HEK293 (cell line): ENCODE data around the gene TUBGCP6.

Source experiments
- CTCF ChIA-PET: fragments of 350-600 bp; formaldehyde crosslinking; extraction: SDS; loops from one replicate; lab custom pipeline; 2021; ENCODE audit warnings: antibody characterized with exemption; lab: Yijun Ruan, JAX
- POLR2A ChIA-PET: fragments of 300-600 bp; formaldehyde crosslinking; extraction: SDS; loops from one replicate; lab custom pipeline; 2020; ENCODE audit warnings: antibody characterized with exemption, inconsistent platforms; lab: Yijun Ruan, JAX
- H3K27ac ChIP-seq: fragments of 200-500 bp; sonication (Bioruptor generic); 2 replicates; pipeline ENCODE4 v1.5.1; 2014; ENCODE audit warnings: low read depth, low read length, control low read depth, inconsistent platforms; ENCODE audit errors: extremely low read depth
- H3K36me3 ChIP-seq, 2 experiments: fragments of 200-500 bp in 1 of 2; sonication (Bioruptor generic) in 1 of 2; 1 replicate in 1 of 2; 2 replicates in 1 of 2; pipeline ENCODE4 v1.5.1; 2014 to 2017; ENCODE audit warnings: inconsistent platforms in 2 of 2, low read length in 2 of 2; ENCODE audit not compliant: control insufficient read depth in 2 of 2, insufficient read depth in 1 of 2
- H3K4me1 ChIP-seq: fragments of 200-500 bp; sonication (Bioruptor generic); 2 replicates; pipeline ENCODE4 v1.5.1; 2014; ENCODE audit warnings: mild to moderate bottlenecking, low read length, inconsistent platforms; ENCODE audit not compliant: control insufficient read depth, insufficient read depth
- H3K4me3 ChIP-seq: 2 replicates; pipeline ENCODE4 v1.5.1; 2011; ENCODE audit warnings: low read depth, mild to moderate bottlenecking, control low read depth, low read length, moderate library complexity
- H3K9me3 ChIP-seq: fragments of 200-500 bp; sonication (Bioruptor generic); 2 replicates; pipeline ENCODE4 v1.5.1; 2014; ENCODE audit warnings: low read depth, low read length, inconsistent platforms; ENCODE audit not compliant: control insufficient read depth, insufficient read depth
- FEZF1 ChIP-seq: fragments of 450-650 bp; formaldehyde crosslinking; IDR thresholded peaks from 2 replicates; pipeline ENCODE4 v1.5.1; 2016; ENCODE audit warnings: missing biosample characterization, missing genetic modification characterization
- GLI2 ChIP-seq: fragments of 450-650 bp; formaldehyde crosslinking; IDR thresholded peaks from 2 replicates; pipeline ENCODE4; 2017; ENCODE audit warnings: missing biosample characterization, missing genetic modification characterization, low read depth, borderline replicate concordance
- GLIS1 ChIP-seq: fragments of 450-650 bp; formaldehyde crosslinking; IDR thresholded peaks from 2 replicates; pipeline ENCODE4 v1.5.1; 2016; ENCODE audit warnings: missing biosample characterization, missing genetic modification characterization
- GLIS2 ChIP-seq: fragments of 450-650 bp; formaldehyde crosslinking; IDR thresholded peaks from 2 replicates; pipeline ENCODE4 v1.5.1; 2016; ENCODE audit warnings: missing biosample characterization, missing genetic modification characterization
- SP2 ChIP-seq: fragments of 450-650 bp; formaldehyde crosslinking; IDR thresholded peaks from 2 replicates; pipeline ENCODE4 v1.5.1; 2016; ENCODE audit warnings: missing biosample characterization, missing genetic modification characterization
- TRIM28 ChIP-seq: IDR thresholded peaks from 2 replicates; pipeline ENCODE4 v1.6.1; 2011; ENCODE audit warnings: low read length, control low read depth, borderline replicate concordance
- ZBTB8A ChIP-seq: fragments of 450-650 bp; formaldehyde crosslinking; IDR thresholded peaks from 2 replicates; pipeline ENCODE4 v1.5.1; 2016; ENCODE audit warnings: missing biosample characterization, missing genetic modification characterization
- ZFP3 ChIP-seq: fragments of 450-650 bp; formaldehyde crosslinking; IDR thresholded peaks from 2 replicates; pipeline ENCODE4 v1.5.1; 2016; ENCODE audit warnings: low read depth, missing biosample characterization, missing genetic modification characterization
- ZIC2 ChIP-seq: fragments of 450-650 bp; formaldehyde crosslinking; IDR thresholded peaks from 2 replicates; pipeline ENCODE4 v1.5.1; 2016; ENCODE audit warnings: missing biosample characterization, missing genetic modification characterization
- ZNF223 ChIP-seq: fragments of 450-650 bp; formaldehyde crosslinking; IDR thresholded peaks from 2 replicates; pipeline ENCODE4 v1.5.1; 2016; ENCODE audit warnings: missing biosample characterization, missing genetic modification characterization
- ZNF529 ChIP-seq: fragments of 450-650 bp; formaldehyde crosslinking; IDR thresholded peaks from 2 replicates; pipeline ENCODE4 v1.5.1; 2017; ENCODE audit warnings: missing genetic modification characterization, missing biosample characterization; ENCODE audit not compliant: insufficient replicate concordance
- ZNF544 ChIP-seq: fragments of 450-650 bp; formaldehyde crosslinking; IDR thresholded peaks from 2 replicates; pipeline ENCODE4 v1.5.0; 2017; ENCODE audit warnings: missing biosample characterization, missing genetic modification characterization
- ZNF747 ChIP-seq: fragments of 450-650 bp; formaldehyde crosslinking; IDR thresholded peaks from 2 replicates; pipeline ENCODE4 v1.5.1; 2016; ENCODE audit warnings: missing biosample characterization, missing genetic modification characterization
- ZSCAN30 ChIP-seq: fragments of 450-650 bp; IDR thresholded peaks from 2 replicates; pipeline ENCODE4 v1.5.1; 2018; ENCODE audit warnings: missing biosample characterization, mild to moderate bottlenecking, missing genetic modification characterization, moderate library complexity
- TF ChIP-seq, protein P1 (sequence below): fragments of 450-650 bp; formaldehyde crosslinking; IDR thresholded peaks from 2 replicates; pipeline ENCODE4 v1.5.1; 2016; ENCODE audit warnings: missing biosample characterization, missing genetic modification characterization
- TF ChIP-seq, protein P2 (sequence below): fragments of 450-650 bp; formaldehyde crosslinking; IDR thresholded peaks from 2 replicates; pipeline ENCODE4 v1.5.1; 2016; ENCODE audit warnings: missing biosample characterization, missing genetic modification characterization
- TF ChIP-seq, protein P3 (sequence below): fragments of 450-650 bp; formaldehyde crosslinking; IDR thresholded peaks from 2 replicates; pipeline ENCODE4 v1.5.1; 2016; ENCODE audit warnings: missing biosample characterization, missing genetic modification characterization
- TF ChIP-seq, protein P4 (sequence below): fragments of 450-650 bp; formaldehyde crosslinking; IDR thresholded peaks from 2 replicates; pipeline ENCODE4 v1.5.1; 2016; ENCODE audit warnings: missing biosample characterization, missing genetic modification characterization
- TF ChIP-seq, protein P5 (sequence below): fragments of 450-650 bp; formaldehyde crosslinking; IDR thresholded peaks from 2 replicates; pipeline ENCODE4 v1.5.0; 2017; ENCODE audit warnings: missing biosample characterization, missing genetic modification characterization, borderline replicate concordance
- TF ChIP-seq, protein P6 (sequence below): fragments of 450-650 bp; formaldehyde crosslinking; IDR thresholded peaks from 2 replicates; pipeline ENCODE4 v1.5.1; 2017; ENCODE audit warnings: missing biosample characterization, missing genetic modification characterization

The TUBGCP6 gene

DNA sequence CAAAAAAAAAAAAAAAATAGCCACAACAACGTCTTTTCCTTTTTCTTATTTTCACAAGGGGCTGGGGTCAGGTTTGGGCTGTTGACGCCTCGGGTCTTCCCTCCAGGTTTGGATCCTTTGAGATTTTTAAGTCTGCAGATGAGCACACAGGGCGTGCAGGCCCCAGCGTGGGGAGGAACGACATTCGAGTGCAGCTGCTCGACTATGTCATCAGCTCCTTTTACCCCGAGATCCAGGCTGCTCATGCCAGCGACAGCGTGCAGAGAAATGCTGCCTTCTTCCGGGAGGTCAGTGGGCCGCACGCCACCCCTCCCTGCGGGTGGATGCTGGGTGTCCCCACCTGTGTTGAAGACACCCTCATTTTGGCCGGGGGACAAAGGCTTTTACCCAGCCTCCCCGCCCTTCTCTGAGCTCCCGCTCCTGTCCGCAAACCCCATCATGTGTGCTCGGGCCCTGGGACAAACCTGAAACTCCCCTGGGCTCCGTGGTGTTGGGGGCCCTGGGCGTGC lies 36.3 kb downstream of the TUBGCP6 start (continued):
- TF ChIP-seq, protein P1, sequence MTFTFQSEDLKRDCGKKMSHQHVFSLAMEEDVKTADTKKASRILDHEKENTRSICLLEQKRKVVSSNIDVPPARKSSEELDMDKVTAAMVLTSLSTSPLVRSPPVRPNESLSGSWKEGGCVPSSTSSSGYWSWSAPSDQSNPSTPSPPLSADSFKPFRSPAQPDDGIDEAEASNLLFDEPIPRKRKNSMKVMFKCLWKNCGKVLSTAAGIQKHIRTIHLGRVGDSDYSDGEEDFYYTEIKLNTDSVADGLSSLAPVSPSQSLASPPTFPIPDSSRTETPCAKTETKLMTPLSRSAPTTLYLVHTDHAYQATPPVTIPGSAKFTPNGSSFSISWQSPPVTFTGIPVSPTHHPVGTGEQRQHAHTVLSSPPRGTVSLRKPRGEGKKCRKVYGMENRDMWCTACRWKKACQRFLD (tag by site-specific recombination), result no peak
- no peak for TF ChIP-seq ZFP3 (tag by site-specific recombination)

DNA sequence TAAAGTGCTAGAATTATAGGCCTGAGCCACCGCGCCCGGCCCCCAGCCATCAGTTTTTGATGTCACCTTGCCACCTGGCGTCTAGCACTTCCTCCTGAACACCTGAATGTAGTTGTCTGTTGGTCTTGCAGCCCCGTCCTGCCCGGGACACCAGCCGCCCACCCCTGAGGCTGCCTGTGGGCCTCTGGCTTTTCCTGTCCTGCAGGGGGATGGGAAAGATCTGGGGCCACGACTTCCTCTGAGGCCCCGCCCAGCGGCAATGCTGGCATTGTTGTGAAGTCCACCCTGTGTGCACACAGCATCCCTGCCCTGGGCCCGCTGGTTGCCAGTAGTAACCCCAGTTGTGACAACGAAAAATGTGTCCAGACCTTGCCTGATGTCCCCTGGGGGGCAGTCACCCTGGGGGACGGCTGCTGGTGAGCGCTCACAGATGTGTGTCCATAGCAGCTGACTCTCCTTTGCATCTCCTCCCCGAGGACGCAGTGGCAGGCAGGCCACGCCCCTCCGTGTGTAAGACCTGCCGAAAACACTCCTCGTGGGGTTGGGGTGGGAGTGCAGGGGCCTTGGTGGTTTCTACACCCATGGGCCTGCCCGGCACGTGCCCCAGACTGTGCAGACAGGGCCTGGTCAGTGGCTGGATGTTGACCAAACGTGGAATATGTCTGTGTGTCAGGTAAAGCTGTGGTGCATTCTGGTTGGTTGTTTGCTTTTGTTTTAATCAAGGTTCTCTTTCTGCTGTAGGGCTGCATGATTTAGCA lies 37.3 kb downstream of the TUBGCP6 start:
- no peaks in the 10 kb centered on the region for H3K4me1 ChIP-seq
- POLR2A ChIA-PET, result interaction anchor here (0.7 to 1.0 kb wide), 2 partner anchors 59 to 351 kb away, joined by 4 read pairs; no protein-coding TSS in a partner anchor
- CTCF ChIA-PET, result interaction anchor here (0.7 to 2.8 kb wide), 8 partner anchors 17 to 193 kb away, joined by 3 to 13 read pairs (median 4); no protein-coding TSS in a partner anchor
- H3K36me3 ChIP-seq, result peaks cover 23 to 87% of the 10 kb centered on the region in 2 experiments
- H3K27ac ChIP-seq, result no peak overlapping the region
- no peaks in the 10 kb centered on the region for H3K9me3 ChIP-seq
- H3K4me3 ChIP-seq, result no peak overlapping the region
- TF ChIP-seq, protein P2, sequence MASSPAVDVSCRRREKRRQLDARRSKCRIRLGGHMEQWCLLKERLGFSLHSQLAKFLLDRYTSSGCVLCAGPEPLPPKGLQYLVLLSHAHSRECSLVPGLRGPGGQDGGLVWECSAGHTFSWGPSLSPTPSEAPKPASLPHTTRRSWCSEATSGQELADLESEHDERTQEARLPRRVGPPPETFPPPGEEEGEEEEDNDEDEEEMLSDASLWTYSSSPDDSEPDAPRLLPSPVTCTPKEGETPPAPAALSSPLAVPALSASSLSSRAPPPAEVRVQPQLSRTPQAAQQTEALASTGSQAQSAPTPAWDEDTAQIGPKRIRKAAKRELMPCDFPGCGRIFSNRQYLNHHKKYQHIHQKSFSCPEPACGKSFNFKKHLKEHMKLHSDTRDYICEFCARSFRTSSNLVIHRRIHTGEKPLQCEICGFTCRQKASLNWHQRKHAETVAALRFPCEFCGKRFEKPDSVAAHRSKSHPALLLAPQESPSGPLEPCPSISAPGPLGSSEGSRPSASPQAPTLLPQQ, result no peak
- TF ChIP-seq GLIS2 (tag by site-specific recombination) (peak; percentile 23; the same call in 1 of the 2 replicates), ZNF529 (tag by site-specific recombination) (no peak), ZNF223 (tag by site-specific recombination) (no peak), TRIM28 (no peak), ZNF747 (tag by site-specific recombination) (no peak), ZNF544 (tag by site-specific recombination) (no peak), ZIC2 (tag by site-specific recombination) (peak; percentile 64; the same call in 1 of the 2 replicates), GLIS1 (tag by site-specific recombination) (peak; percentile 44)
- TF ChIP-seq, protein P3, sequence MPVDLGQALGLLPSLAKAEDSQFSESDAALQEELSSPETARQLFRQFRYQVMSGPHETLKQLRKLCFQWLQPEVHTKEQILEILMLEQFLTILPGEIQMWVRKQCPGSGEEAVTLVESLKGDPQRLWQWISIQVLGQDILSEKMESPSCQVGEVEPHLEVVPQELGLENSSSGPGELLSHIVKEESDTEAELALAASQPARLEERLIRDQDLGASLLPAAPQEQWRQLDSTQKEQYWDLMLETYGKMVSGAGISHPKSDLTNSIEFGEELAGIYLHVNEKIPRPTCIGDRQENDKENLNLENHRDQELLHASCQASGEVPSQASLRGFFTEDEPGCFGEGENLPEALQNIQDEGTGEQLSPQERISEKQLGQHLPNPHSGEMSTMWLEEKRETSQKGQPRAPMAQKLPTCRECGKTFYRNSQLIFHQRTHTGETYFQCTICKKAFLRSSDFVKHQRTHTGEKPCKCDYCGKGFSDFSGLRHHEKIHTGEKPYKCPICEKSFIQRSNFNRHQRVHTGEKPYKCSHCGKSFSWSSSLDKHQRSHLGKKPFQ, result no peak

DNA sequence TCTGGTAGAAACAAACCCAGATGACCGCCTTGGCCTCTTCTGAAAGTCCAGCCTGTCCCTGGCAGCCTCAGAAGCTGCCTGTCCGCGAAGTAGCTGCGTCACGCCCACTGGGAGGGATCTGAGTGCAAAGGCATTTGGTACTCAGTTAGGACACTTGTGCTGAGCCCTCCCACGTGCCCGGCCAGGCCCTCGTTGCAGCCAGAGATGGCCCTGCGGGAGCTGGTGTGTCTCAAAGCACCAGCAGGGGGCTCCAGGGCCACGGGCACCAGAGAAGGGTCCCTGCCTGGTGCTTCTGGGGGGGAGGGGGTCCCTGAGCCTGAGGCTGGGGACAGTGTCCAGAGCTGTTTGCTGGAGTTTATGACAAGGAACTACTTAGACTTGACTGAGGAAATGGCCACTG lies 38.2 kb downstream of the TUBGCP6 start:
- POLR2A ChIA-PET, result interaction anchor here (1.0 kb wide), 1 partner anchor 58 kb away, joined by 4 read pairs; no protein-coding TSS in a partner anchor
- Histone ChIP-seq H3K27ac (no peak overlapping the region), H3K36me3 (peaks cover 24 to 78% of the 10 kb centered on the region in 2 experiments)
- TF ChIP-seq ZSCAN30 (tag by site-specific recombination), result no peak
- peak; percentile 29; the same call in 1 of the 2 replicates for TF ChIP-seq ZBTB8A (tag by site-specific recombination)
- TF ChIP-seq, protein P4, sequence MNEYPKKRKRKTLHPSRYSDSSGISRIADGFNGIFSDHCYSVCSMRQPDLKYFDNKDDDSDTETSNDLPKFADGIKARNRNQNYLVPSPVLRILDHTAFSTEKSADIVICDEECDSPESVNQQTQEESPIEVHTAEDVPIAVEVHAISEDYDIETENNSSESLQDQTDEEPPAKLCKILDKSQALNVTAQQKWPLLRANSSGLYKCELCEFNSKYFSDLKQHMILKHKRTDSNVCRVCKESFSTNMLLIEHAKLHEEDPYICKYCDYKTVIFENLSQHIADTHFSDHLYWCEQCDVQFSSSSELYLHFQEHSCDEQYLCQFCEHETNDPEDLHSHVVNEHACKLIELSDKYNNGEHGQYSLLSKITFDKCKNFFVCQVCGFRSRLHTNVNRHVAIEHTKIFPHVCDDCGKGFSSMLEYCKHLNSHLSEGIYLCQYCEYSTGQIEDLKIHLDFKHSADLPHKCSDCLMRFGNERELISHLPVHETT (tag by site-specific recombination), result no peak
- TF ChIP-seq, protein P1 (tag by site-specific recombination), result no peak
- TF ChIP-seq, protein P5, sequence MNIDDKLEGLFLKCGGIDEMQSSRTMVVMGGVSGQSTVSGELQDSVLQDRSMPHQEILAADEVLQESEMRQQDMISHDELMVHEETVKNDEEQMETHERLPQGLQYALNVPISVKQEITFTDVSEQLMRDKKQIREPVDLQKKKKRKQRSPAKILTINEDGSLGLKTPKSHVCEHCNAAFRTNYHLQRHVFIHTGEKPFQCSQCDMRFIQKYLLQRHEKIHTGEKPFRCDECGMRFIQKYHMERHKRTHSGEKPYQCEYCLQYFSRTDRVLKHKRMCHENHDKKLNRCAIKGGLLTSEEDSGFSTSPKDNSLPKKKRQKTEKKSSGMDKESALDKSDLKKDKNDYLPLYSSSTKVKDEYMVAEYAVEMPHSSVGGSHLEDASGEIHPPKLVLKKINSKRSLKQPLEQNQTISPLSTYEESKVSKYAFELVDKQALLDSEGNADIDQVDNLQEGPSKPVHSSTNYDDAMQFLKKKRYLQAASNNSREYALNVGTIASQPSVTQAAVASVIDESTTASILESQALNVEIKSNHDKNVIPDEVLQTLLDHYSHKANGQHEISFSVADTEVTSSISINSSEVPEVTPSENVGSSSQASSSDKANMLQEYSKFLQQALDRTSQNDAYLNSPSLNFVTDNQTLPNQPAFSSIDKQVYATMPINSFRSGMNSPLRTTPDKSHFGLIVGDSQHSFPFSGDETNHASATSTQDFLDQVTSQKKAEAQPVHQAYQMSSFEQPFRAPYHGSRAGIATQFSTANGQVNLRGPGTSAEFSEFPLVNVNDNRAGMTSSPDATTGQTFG (tag by site-specific recombination), result no peak
- TF ChIP-seq SP2 (tag by site-specific recombination), result peak; percentile 20; the same call in 1 of the 2 replicates
- TF ChIP-seq, protein P6, sequence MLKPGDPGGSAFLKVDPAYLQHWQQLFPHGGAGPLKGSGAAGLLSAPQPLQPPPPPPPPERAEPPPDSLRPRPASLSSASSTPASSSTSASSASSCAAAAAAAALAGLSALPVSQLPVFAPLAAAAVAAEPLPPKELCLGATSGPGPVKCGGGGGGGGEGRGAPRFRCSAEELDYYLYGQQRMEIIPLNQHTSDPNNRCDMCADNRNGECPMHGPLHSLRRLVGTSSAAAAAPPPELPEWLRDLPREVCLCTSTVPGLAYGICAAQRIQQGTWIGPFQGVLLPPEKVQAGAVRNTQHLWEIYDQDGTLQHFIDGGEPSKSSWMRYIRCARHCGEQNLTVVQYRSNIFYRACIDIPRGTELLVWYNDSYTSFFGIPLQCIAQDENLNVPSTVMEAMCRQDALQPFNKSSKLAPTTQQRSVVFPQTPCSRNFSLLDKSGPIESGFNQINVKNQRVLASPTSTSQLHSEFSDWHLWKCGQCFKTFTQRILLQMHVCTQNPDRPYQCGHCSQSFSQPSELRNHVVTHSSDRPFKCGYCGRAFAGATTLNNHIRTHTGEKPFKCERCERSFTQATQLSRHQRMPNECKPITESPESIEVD (tag by site-specific recombination), result no peak
- TF ChIP-seq GLI2, result no peak
- TF ChIP-seq FEZF1 (tag by site-specific recombination), result no peak

More for the DNA sequence above, 38.2 kb downstream of the TUBGCP6 start:
- CTCF ChIA-PET, result interaction anchor here (0.7 to 2.8 kb wide), 9 partner anchors 15 to 254 kb away, joined by 3 to 13 read pairs (median 3); no protein-coding TSS in a partner anchor
- Histone ChIP-seq H3K4me3 (no peak overlapping the region), H3K4me1 (no peaks in the 10 kb centered on the region), H3K9me3 (no peaks in the 10 kb centered on the region)
